Measurements from ENCODE around the gene HMGB1.
A peak's percentile ranks its signal among the peaks of the same experiment; 100 is the strongest.

The HMGB1 gene

GRCh38 chr13:30429721-30430694 is 35.7 kb downstream of the HMGB1 start:
- no peak for DNase-seq (ENCODE audit: low spot score)

- DNase-seq (ENCODE audit: low spot score): no peak
Measured at GRCh38 chr13:30429235-30429634, 36.5 kb downstream of the HMGB1 start.

- no peak for DNase-seq (ENCODE audit: low spot score)
Measured at GRCh38 chr13:30423891-30424290, 41.8 kb downstream of the HMGB1 start.

- peak; percentile 83 for DNase-seq (ENCODE audit: low spot score)
Measured at GRCh38 chr13:30422054-30422839, 43.5 kb downstream of the HMGB1 start, which contains the start of gene UBE2L5. Gene UBE2L5 (plus strand): TSS chr13:30422493. CDS start chr13:30427991, 5,498 bp downstream.

- DNase-seq (ENCODE audit: low spot score): peak; percentile 40
Measured at GRCh38 chr13:30421093-30422053, 44.4 kb downstream of the HMGB1 start.

- DNase-seq (ENCODE audit: low spot score): no peak
Measured at GRCh38 chr13:30418717-30419459, 46.8 kb downstream of the HMGB1 start.

GRCh38 chr13:30418075-30418716 is 47.5 kb downstream of the HMGB1 start:
- no peak for DNase-seq (ENCODE audit: low spot score)

- peak; percentile 56 for DNase-seq (ENCODE audit: low spot score)
Measured at GRCh38 chr13:30416471-30416870, 49.3 kb downstream of the HMGB1 start.

GRCh38 chr13:30415430-30416030 is 50.2 kb downstream of the HMGB1 start:
- peak; percentile 86 for DNase-seq (ENCODE audit: low spot score)

GRCh38 chr13:30413842-30414241 is 51.9 kb downstream of the HMGB1 start:
- DNase-seq (ENCODE audit: low spot score): no peak

GRCh38 chr13:30412346-30412745 is 53.4 kb downstream of the HMGB1 start:
- DNase-seq (ENCODE audit: low spot score): no peak

- no peak for DNase-seq (ENCODE audit: low spot score)
Measured at GRCh38 chr13:30410705-30411125, 55.0 kb downstream of the HMGB1 start.

GRCh38 chr13:30409886-30410704 is 55.6 kb downstream of the HMGB1 start:
- no peak for DNase-seq (ENCODE audit: low spot score)

- peak; percentile 96 for DNase-seq (ENCODE audit: low spot score)
Measured at GRCh38 chr13:30408319-30409101, 57.2 kb downstream of the HMGB1 start.

- DNase-seq (ENCODE audit: low spot score): no peak
Measured at GRCh38 chr13:30406779-30407416, 58.8 kb downstream of the HMGB1 start.

Data from NAMALWA (cell line).